Head of caudate nucleus (tissue), 42 donors: Measurements from ENCODE around the gene PRKCB.
"Not testable (repeated sequence)": the region's sequence is repeated elsewhere in the genome, so short reads cannot be mapped to it uniquely, and the experiment has no call there.

Experiments
- DNase-seq, 42 donors: peaks; one replicate each; pipeline versions ENCODE4 v3.0.0 to v3.0.0-alpha.2; 2020 to 2021; ENCODE audit warnings: mixed read lengths in 7 of 42
- intact Hi-C: fragments of 100-400 bp; cut with DNase I; formaldehyde crosslinking; loops from one replicate; pipeline ENCODE4 v1.15.0; 2022

PRKCB gene

DNA sequence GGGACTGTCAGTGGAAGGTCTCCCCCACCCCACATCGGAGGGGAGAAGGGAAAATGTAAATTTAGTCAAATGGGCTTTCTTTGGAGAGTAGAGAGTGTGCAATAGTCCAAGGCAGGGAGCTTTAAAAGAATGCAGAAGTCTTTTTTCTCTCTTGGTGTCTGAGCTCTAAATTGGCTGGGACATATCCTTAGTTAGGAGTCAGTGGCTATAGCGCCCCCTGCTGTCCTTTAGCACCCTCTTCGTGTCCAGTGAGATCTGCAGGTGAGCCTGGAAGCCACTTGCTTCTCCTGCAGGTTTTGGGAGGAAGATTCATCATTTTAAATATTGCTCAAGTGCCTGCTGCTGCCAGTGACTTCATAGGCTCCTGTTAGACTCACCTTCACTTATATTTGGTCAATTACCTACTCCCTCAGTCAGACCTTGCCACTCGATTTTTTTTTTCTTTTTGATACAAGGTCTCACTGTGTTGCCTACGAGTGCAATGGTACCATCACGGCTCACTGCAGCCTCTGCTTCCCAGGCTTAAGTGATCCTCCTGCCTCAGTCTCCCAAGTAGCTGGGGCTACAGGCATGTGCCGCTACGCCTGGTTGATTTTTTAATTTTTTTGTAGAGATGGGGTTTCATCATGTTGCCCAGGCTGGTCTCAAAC lies 174.8 kb downstream of the PRKCB start:
- peak; percentile 61 to 93 (median 85) for DNase-seq
- intact Hi-C loops: loop anchor here (5.0 kb wide), 1 partner anchor 208 kb away; no protein-coding TSS in a partner anchor

DNA sequence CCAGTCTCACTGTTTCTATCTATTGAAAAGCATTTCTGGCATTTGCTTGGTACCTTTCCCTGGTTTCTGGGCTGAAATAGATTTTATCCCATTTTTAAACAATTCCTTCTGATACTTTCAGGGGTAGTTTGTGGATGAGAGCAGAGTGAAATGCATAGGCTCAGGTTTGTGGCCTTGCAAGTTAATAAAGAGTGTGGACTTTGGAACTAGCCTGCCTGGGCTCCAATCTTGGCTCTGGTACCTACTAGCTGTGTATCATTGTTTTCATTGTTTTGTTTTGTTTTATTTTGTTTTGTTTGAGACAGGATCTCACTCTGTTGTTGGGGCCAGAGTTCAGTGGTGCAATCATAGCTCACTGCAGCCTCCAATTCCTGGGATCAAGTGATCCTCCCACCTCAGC lies 175.5 kb downstream of the PRKCB start:
- no peak for DNase-seq
- intact Hi-C loops: loop anchor here (5.0 kb wide), 1 partner anchor 209 kb away; no protein-coding TSS in a partner anchor

DNA sequence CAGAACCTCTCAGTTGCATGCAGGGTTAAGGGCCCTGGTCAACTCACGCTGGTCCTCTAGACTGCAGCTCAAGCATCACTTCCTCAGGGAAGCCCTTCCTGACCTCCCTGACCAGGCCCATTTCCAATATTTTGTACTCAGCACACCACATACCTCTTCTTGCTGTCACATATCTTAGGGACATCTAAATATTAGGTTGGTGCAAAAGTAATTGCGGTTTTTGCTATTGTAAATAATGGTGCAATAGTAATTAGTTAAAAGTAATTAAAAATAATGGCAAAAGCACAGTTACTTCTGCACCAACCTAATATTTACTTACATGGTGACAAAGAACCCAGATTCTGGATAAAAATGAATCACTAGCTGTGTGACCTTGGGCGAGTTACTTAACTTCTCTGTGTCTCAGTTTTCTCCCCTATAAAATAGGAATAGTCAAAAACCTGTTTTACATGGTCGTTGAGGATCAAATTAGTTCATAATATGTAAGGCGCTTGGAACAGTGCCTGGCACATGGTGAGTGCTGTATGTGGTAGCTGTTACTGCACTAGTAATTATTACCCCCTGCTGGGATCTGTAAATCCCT lies 177.4 kb downstream of the PRKCB start:
- intact Hi-C loops: loop anchor here (5.0 kb wide), 1 partner anchor 211 kb away; no protein-coding TSS in a partner anchor
- DNase-seq: no peak

DNA sequence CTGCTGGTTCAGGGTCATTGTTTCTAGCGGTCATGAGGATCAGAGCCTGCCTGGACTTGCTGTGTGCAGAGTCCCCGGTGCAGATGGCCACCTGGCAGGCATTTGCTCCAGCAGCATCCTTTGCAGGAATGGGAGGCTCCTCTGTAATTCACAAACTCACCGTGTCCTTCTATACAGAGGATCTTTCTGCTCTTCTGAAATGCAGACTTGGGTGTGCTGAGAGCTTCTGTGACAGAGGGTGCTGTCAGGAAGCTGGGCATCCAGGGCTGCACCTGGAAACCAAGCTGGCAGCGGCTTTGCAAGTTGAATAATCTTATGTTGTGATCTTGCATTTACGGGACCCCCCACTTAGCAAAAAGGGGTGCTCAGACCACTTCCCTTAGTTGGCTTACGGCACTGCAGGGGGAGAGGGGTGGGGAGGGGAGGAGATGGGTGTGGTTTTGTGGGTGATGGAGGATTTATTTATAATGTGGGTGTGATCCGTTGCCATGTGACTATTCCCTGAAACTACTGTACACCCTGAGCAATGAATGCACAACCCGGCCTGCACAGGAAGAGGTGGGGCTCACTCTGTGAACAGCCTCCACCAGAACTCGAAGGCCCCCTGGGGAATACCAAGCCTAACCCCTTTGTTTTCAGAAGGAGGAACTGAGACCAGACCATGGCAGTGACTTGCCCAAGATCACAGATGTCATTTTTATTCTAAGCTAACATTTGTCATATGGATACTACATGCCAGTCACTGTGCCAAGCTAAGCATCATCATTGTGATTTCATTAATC lies 178.3 kb downstream of the PRKCB start:
- peak in 13 of 42 donors; percentile 13 to 60 (median 28) for DNase-seq
- intact Hi-C loops: loop anchor here (5.0 kb wide), 1 partner anchor 212 kb away; no protein-coding TSS in a partner anchor

DNA sequence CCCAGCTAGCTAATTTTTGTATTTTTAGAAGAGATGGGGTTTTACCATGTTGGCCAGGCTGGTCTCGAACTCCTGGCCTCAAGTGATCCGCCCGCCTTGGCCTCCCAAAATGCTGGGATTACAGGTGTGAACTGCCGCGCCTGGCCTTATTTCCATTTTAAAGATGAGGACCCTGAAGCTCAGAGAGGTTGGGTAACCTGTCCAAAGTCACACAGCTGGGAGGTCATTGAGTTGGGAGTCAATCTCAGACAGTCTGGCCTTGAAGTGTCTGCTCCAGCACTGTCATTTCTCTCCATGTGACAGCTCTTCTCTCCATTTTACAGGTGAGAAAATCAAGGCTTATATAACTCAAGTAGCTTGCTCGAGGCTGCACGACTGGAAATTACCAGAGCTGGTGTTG lies 179.2 kb downstream of the PRKCB start:
- intact Hi-C loops: loop anchor here (5.0 kb wide), 1 partner anchor 213 kb away; no protein-coding TSS in a partner anchor
- not testable (repeated sequence) for DNase-seq

DNA sequence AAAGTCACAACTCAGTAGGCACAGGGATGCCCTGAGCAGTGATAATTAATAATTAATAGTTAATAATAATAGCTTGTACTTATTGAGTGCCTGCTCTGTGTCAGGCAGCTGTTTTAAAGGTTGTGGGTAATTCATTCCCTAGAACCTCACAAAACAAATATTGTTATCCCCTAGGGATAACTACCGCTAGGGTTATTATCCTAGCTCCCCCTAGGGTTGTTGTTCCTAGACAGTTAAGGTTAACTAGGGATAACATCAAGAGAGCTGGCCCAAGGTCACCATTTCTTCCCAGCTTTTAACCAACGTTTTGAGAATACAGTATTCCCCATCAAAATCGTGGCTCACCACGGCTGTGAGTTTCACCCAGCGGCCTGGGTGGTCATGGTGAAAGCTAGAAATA lies 180.1 kb downstream of the PRKCB start:
- DNase-seq: no peak
- intact Hi-C loops: no loop called here

DNA sequence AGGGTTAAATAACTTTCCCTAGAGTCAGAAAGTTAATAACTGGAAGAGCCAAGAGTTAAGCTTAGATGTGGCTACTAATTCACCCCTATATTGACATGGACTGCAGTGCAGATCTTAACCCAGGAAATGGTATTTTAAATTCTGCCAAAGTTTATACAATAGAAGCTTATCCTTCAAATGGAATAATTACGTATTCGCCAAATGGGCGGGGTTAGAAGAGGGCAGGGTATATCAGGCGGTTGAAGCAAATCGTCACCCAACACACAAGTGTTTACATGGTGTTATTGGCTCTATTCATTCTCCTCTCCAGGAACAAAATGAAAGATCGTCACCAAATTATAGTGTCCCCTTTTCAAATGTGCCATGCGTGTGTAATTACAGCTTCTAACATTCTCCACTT lies 182.7 kb downstream of the PRKCB start:
- intact Hi-C loops: no loop called here
- no peak for DNase-seq

DNA sequence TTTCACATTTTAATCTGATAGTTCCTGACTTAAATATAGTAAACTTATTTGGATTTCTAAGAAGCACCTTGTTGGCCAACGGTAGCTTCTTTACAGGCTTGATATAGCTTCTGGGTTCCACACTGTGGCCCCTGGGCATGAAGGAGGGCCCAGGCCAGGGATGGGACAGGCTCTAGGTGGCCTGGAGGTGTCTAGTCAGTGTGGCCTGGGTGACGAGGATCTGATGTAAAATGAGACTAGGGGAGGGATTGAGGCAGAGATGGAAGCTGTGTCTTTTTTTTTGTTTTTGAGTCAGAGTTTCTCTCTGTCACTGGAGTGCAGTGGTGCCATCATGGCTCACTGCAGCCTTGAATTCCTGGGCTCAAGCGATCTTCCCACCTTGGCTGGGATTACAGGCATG lies 187.0 kb downstream of the PRKCB start:
- DNase-seq: no peak
- intact Hi-C loops: no loop called here

DNA sequence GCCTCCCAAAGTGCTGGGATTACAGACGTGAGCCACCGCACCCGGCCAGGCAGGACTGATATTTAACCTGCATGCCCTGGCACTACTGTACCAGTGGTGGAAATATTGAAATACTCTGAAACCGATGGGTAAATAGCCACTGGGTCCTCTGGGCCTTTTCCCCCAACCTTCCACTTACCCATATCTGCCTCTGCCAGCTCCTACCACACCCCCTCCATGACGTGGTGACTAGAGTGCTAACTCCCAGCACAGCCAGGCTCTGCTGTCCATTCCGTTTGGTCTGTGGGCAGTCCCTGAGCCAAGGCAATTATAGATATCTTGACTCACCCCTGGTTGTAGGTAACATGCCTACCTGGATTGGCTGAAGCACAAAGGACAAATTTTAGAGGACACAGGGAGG lies 187.8 kb downstream of the PRKCB start:
- intact Hi-C loops: no loop called here
- DNase-seq: no peak

DNA sequence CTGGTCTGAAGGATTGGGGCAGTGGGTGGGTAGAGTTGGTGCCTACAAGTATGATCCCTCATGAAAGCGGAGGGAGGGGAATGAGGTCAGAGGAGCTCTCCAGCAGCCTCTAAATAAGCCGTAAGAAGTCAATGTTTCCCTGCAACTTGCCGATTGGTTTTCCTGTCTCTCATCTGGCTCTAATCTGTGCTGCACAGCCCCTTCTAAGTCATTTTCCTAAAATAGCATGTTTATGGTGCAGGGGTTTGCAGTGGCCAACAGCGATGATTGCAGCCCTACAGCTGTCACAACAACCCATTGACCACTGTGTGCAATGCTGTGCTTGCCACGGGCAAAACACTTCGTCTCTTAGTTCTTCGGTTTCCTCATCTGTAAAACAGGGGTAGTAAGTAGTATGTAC lies 189.2 kb downstream of the PRKCB start:
- DNase-seq: no peak
- intact Hi-C loops: no loop called here

DNA sequence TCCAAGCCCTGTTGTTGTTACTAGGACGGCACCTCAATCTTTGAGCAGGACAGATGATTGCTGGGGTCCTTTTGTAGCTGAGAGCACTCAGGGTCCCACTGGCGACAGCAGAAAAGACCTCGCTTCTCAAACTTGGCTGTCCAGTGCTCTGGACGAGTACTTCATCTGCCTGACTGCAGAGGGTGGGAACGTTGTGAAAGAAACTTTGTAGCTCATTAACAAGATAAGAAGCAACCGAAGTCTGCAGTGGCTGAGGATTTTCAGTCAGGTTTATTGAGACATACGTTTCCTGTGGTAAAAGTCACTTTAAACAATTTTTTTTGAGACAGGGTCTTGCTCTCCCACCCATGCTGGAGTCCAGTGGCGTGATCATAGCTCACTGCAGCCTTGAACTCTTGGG lies 191.7 kb downstream of the PRKCB start:
- intact Hi-C loops: no loop called here
- no peak for DNase-seq

DNA sequence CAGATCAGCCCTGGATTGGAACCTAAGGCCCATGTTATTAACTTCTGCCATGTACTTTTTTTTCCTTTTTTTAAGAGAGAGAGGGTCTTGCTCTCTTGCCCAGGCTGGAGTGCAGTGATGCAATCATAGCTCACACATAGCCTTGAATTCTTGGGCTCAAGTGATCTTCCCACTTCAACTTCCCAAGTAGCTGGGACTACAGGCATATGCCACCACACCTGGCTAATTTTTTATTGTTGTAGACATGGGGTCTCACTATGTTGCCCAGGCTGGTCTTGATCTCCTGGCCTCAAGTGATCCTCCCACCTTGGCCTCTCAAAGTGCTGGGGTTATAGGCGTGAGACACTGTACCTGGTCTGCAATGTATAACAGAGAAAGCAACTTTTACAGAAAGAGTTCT lies 194.1 kb downstream of the PRKCB start:
- intact Hi-C loops: loop anchor here (10.0 kb wide), 1 partner anchor 295 kb away; no protein-coding TSS in a partner anchor
- not testable (repeated sequence) for DNase-seq

DNA sequence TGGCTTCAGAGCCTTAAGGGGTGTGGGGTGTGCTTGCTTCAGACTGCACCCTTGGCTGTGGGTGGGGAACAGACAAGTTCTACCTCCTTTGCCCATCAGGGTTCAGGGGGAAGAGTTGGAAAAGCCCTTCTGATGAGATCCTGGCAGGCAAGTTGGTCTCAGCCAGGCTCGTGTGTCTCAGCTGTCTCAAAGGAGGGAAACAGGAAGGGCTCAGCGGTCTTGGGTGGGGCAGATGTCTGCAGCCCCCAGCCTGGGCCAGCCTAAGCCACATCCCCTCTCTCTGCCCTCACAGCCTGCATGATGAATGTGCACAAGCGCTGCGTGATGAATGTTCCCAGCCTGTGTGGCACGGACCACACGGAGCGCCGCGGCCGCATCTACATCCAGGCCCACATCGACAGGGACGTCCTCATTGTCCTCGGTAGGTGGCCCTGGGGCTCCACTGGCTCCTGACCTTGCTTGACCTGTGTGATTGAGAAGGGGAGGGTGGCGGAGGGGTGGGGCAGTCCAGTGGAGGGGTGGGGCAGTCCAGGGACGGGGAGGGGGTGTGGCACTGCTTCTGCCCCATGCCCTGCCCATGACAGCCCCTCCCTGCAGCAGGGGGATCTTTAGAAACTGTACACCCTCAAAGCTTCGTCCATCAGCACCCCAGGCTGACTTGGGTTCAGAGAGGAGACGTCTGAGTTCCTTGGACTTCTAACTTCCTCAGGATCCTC lies 199.5 kb downstream of the PRKCB start:
- intact Hi-C loops: loop anchor here (5.0 to 10.0 kb wide), 2 partner anchors 233 to 300 kb away; no protein-coding TSS in a partner anchor
- no peak for DNase-seq

DNA sequence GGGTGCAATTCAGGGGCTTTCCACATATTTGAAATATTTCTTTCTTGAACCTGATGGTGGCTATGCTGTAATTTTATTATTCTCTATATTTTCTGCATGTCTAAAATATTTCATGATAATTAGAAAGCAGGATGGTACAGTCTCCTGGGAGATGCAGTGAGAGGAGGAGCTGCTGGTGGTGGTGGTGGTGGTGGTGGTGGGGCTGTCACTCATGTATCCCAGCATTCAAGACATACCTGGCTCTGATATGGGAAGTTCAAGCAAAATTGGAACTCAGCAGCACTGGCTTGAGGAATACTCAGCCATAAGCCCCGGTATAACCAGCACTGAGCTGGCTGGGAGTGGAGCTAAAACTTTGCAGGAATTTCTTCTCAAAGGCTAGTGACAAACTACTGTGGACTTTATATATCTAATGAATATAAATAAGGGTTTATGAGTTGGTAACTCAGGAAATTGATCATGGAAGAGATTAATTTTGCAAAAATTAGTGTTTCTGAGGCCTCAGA lies 200.3 kb downstream of the PRKCB start:
- DNase-seq: peak in 11 of 42 donors; percentile 27 to 53 (median 37)
- intact Hi-C loops: loop anchor here (5.0 to 10.0 kb wide), 2 partner anchors 234 to 301 kb away; no protein-coding TSS in a partner anchor

DNA sequence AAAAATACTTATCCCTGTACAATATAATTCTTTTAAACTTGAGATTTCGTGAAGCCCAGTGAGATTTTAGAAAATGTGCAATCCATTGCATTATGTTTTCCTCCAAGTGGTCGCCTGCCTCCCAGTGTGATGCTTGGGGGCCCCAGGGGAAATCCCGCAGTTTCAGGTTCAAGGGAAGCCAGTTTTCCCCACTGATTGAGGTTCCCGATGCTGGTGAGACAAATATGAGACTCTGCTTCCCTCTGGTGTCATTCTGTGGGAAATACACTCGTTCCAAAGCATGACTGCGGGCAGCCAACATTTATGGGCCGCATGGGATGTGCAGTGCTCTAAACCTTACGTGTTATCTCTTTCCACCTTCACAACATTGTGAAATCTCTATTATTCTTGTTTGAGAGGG lies 200.8 kb downstream of the PRKCB start:
- DNase-seq: peak in 35 of 42 donors; percentile 25 to 81 (median 55)
- intact Hi-C loops: loop anchor here (5.0 to 10.0 kb wide), 2 partner anchors 234 to 302 kb away; no protein-coding TSS in a partner anchor

DNA sequence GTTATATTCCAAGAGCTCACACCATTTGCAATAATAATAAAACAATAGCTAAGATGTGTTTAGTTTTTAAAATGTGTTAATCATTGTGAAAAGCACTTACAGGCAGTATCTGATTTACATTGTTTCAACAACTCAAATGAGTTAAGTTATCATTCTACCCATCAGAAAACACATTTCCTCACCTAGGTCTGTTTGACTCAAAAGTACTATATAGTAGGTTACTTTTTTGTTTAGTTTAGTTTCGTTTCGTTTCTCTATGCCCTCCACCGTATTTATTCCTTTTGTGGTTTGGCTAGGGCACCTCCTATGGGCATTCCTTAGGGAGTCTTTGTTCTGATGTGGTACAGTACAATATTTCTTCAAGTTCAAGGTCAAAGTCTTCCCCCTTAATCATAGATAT lies 201.6 kb downstream of the PRKCB start:
- intact Hi-C loops: loop anchor here (5.0 to 10.0 kb wide), 2 partner anchors 235 to 303 kb away; no protein-coding TSS in a partner anchor
- DNase-seq: no peak

DNA sequence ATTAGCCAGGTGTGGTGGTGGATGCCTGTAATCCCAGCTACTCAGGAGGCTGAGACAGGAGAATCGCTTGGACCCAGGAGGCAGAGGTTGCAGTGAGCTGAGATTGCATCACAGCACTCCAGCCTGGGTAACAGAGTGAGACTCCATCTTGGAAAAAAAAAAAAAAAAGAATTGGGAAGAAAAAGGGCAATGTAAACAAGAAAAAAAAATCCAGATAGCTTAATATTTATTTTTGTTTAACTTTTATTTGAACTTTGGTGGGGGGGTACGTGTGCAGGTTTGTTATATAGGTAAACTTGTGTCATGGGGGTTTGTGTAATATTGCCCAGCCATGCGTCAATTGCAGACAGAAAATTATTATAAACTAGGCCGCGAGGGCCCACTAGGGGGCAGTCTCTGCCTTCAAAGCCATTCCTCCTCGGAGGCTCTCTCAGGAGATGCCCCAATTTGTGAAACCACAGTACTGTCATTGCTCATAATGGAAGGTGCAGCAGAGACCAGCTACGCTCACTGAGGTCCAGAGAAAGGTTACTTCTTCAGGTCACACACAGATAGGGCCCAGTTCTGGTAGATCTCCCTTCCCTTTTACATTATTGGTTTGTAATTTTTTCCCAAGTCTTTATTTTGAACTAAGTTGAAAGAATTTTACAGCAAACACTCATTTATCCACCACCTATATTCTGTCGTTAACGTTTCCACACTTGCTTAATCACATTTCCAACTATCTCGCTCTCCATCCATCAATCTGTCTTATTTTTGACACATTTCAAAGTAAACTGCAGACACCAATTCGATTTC lies 206.2 kb downstream of the PRKCB start:
- peak; percentile 45 to 93 (median 83) for DNase-seq
- intact Hi-C loops: loop anchor here (2.0 to 5.0 kb wide), 2 partner anchors 210 to 459 kb away; no protein-coding TSS in a partner anchor

DNA sequence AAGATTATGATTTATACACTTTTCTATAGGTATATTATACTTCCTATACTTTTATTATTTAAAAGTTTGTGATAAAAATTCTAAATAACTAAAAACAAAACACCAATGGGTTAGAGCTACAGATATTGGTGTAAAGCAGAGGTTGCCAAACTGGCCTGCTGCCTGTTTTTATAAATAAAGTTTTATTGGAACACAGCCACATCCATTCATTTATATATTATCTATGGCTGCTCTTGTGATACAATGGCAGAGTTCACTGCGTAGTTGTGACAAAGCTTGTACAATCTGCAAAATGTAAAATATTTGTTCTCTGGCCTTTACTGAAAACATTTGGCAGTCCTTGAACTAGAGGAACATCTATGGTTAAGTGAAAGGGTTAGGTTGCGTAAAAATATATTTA lies 208.7 kb downstream of the PRKCB start:
- DNase-seq: no peak
- intact Hi-C loops: loop anchor here (5.0 kb wide), 1 partner anchor 208 kb away; no protein-coding TSS in a partner anchor
